Mesendoderm (in vitro differentiated cells): Measurements from ENCODE around the gene DCDC2.
"Not testable (repeated sequence)": the region's sequence is repeated elsewhere in the genome, so short reads cannot be mapped to it uniquely, and the experiment has no call there.

Experiments
- DNase-seq: peaks from one replicate; pipeline ENCODE4 v3.0.0; 2013
- H2AK5ac ChIP-seq: 2 replicates; pipeline ENCODE4 v1.6.1; 2013; ENCODE audit warnings: low read length, inconsistent platforms
- H2BK120ac ChIP-seq: 2 replicates; pipeline ENCODE4 v1.6.1; 2013; ENCODE audit warnings: low read depth, mild to moderate bottlenecking, low read length, moderate library complexity, mixed read lengths
- H2BK15ac ChIP-seq: replicated peaks from 2 replicates; pipeline ENCODE4 v1.6.1; 2013; ENCODE audit warnings: low read depth, mild to moderate bottlenecking, moderate library complexity
- H2BK5ac ChIP-seq: 2 replicates; pipeline ENCODE4 v1.6.1; 2013; ENCODE audit warnings: low read length, inconsistent platforms
- H3K18ac ChIP-seq: 2 replicates; pipeline ENCODE4 v1.6.1; 2013; ENCODE audit warnings: mild to moderate bottlenecking, low read length, mixed read lengths
- H3K23ac ChIP-seq: one replicate; pipeline ENCODE4 v1.6.1; 2013; ENCODE audit warnings: low read length
- H3K27ac ChIP-seq: 2 replicates; pipeline ENCODE4 v1.5.1; 2013; ENCODE audit warnings: low read depth, mild to moderate bottlenecking, inconsistent platforms, low read length, moderate library complexity
- H3K27me3 ChIP-seq: 2 replicates; pipeline ENCODE4 v1.6.1; 2013; ENCODE audit warnings: low read length, control low read depth, mild to moderate bottlenecking, inconsistent platforms; ENCODE audit not compliant: insufficient read depth, poor library complexity
- H3K36me3 ChIP-seq: 2 replicates; pipeline ENCODE4 v1.6.1; 2013; ENCODE audit warnings: low read length, inconsistent platforms; ENCODE audit not compliant: control insufficient read depth, insufficient read depth
- H3K4ac ChIP-seq: one replicate; pipeline ENCODE4 v1.6.1; 2013; ENCODE audit warnings: low read depth, mild to moderate bottlenecking, low read length, moderate library complexity
- H3K4me1 ChIP-seq: 2 replicates; pipeline ENCODE4 v1.6.1; 2013; ENCODE audit warnings: low read depth, low read length, inconsistent platforms; ENCODE audit not compliant: control insufficient read depth
- H3K4me2 ChIP-seq: 2 replicates; pipeline ENCODE4 v1.6.1; 2013; ENCODE audit warnings: low read length
- H3K4me3 ChIP-seq: 2 replicates; pipeline ENCODE4 v1.5.1; 2013; ENCODE audit warnings: mild to moderate bottlenecking, low read length
- H3K56ac ChIP-seq: one replicate; pipeline ENCODE4 v1.6.1; 2013; ENCODE audit warnings: low read length
- H3K79me1 ChIP-seq: 2 replicates; pipeline ENCODE4 v1.6.1; 2013; ENCODE audit warnings: low read length, inconsistent platforms
- H3K79me2 ChIP-seq: 2 replicates; pipeline ENCODE4 v1.6.1; 2013; ENCODE audit warnings: mild to moderate bottlenecking, low read length; ENCODE audit not compliant: control insufficient read depth, insufficient read depth
- H3K9ac ChIP-seq: 2 replicates; pipeline ENCODE4 v1.6.1; 2013; ENCODE audit warnings: low read length, inconsistent platforms
- H4K5ac ChIP-seq: one replicate; pipeline ENCODE4 v1.6.1; 2013; ENCODE audit warnings: low read length
- H4K8ac ChIP-seq: one replicate; pipeline ENCODE4 v1.6.1; 2013; ENCODE audit warnings: low read depth, mild to moderate bottlenecking, control low read depth, low read length, moderate library complexity
- WGBS: extraction: QIAGEN DNeasy Blood & Tissue Kit; methylation state at CpG from one replicate; pipeline ENCODE4 v1.1.7; 2013; ENCODE audit warnings: low lambda C conversion rate, missing lambda C conversion rate; ENCODE audit not compliant: insufficient coverage; ENCODE audit errors: extremely low coverage; 5-methylcytosine and 5-hydroxymethylcytosine counted together

The DCDC2 gene

DNA sequence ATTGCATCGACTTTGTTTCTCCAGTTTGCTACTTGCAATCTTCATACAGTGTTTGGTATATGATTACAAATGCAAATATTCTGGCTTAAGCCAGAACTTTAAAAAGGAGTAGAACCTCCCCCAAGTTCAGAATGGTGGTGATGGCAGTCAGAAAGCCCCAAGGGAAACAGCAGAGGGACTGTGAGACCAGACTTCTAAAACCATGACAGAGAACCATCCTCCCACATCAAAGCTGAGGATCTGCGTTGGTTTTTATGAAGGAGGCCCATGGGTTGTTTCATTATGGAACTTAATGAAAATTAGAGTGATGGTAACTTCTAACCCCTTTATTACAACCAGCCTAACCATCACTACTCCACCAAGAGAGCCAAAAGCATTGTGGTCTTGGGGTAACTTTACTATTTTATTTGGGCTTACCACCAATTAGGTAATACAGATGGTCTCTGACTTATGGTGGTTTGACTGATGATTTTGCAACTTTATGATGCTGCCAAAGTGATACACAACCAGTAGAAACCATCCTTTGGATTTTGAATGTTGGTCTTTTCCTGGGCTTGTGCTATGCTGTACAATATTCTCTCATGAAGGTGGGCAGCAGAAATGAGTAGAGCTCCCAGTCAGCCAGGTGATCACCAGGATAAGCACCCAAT, 34.0 kb upstream of the DCDC2 start:
- H3K4ac ChIP-seq, result no peak overlapping the region
- no peak overlapping the region for H4K5ac ChIP-seq
- no peak overlapping the region for H2AK5ac ChIP-seq
- H2BK120ac ChIP-seq, result no peak overlapping the region
- H3K18ac ChIP-seq, result no peak overlapping the region
- no peak overlapping the region for H2BK5ac ChIP-seq
- H3K79me2 ChIP-seq, result no peaks in the 10 kb centered on the region
- WGBS, result no CpG with 5 or more reads among the region's 2 CpGs
- H3K4me1 ChIP-seq, result no peaks in the 10 kb centered on the region
- H3K9ac ChIP-seq, result no peak overlapping the region
- H3K79me1 ChIP-seq, result no peaks in the 10 kb centered on the region
- no peak overlapping the region for H3K56ac ChIP-seq
- H4K8ac ChIP-seq, result no peak overlapping the region
- H2BK15ac ChIP-seq, result no peak overlapping the region
- no peaks in the 10 kb centered on the region for H3K27me3 ChIP-seq
- no peak overlapping the region for H3K4me3 ChIP-seq
- no peak for DNase-seq
- H3K36me3 ChIP-seq, result no peaks in the 10 kb centered on the region
- no peak overlapping the region for H3K23ac ChIP-seq
- H3K4me2 ChIP-seq, result no peak overlapping the region
- no peak overlapping the region for H3K27ac ChIP-seq

DNA sequence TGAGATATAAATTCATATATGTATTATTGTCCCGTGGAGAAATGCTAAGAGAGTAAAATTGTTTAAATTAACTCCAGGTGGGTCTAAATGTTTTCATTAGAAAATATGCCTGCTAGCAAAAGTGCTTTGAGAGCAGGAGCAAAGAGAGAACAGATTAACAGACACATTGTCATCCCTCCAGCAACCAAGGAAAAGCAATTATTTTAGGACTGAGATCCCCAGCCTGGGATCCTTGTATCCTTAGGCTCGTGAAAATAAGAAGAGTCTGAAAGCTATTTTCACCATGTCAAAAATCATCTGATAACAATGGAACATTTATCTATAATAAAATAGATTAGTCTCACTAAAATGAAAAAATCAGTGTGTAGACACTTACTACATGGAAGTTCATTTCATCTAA, 33.3 kb upstream of the DCDC2 start:
- H4K8ac ChIP-seq, result no peak overlapping the region
- no peak overlapping the region for H3K4me2 ChIP-seq
- no peak overlapping the region for H2BK5ac ChIP-seq
- no peak overlapping the region for H3K18ac ChIP-seq
- H3K36me3 ChIP-seq, result no peaks in the 10 kb centered on the region
- no peak overlapping the region for H3K9ac ChIP-seq
- no peak overlapping the region for H3K23ac ChIP-seq
- H3K79me2 ChIP-seq, result no peaks in the 10 kb centered on the region
- H2AK5ac ChIP-seq, result no peak overlapping the region
- H3K4ac ChIP-seq, result no peak overlapping the region
- no peak overlapping the region for H2BK120ac ChIP-seq
- no CpG with 5 or more reads among the region's 2 CpGs for WGBS
- no peak for DNase-seq
- H3K27me3 ChIP-seq, result no peaks in the 10 kb centered on the region
- H4K5ac ChIP-seq, result no peak overlapping the region
- H3K27ac ChIP-seq, result no peak overlapping the region
- H3K4me1 ChIP-seq, result no peaks in the 10 kb centered on the region
- H3K79me1 ChIP-seq, result no peaks in the 10 kb centered on the region
- H3K56ac ChIP-seq, result no peak overlapping the region
- H2BK15ac ChIP-seq, result peak overlapping the region; percentile 36
- no peak overlapping the region for H3K4me3 ChIP-seq

DNA sequence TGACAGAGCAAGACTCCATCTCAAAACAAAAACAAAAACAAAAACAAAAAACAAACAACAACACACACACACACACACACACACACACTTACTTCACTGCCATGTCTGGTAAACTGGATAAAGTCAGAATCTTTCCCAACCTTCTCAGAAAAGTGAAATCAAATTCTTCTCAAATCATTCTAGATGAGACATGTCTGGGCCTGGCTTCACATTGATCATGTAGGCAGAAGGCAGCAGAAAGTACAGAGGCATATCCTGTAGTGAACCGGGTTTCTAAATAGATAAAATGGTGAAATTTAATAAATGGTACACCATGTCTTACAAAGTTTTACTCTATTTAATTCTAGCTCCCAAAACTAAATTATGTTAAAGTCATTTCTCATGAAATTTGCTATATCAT, 30.0 kb upstream of the DCDC2 start:
- H3K23ac ChIP-seq, result no peak overlapping the region
- no peak overlapping the region for H2BK15ac ChIP-seq
- no peak for DNase-seq
- H3K18ac ChIP-seq, result no peak overlapping the region
- H3K27ac ChIP-seq, result no peak overlapping the region
- no peaks in the 10 kb centered on the region for H3K79me1 ChIP-seq
- H2BK5ac ChIP-seq, result no peak overlapping the region
- H2BK120ac ChIP-seq, result no peak overlapping the region
- H3K4me2 ChIP-seq, result no peak overlapping the region
- no peak overlapping the region for H2AK5ac ChIP-seq
- H3K4me1 ChIP-seq, result no peaks in the 10 kb centered on the region
- no peak overlapping the region for H3K9ac ChIP-seq
- no CpG with 5 or more reads among the region's 1 CpG for WGBS
- no peak overlapping the region for H3K4ac ChIP-seq
- no peak overlapping the region for H3K56ac ChIP-seq
- no peaks in the 10 kb centered on the region for H3K36me3 ChIP-seq
- no peaks in the 10 kb centered on the region for H3K79me2 ChIP-seq
- H3K27me3 ChIP-seq, result no peaks in the 10 kb centered on the region
- H3K4me3 ChIP-seq, result no peak overlapping the region
- no peak overlapping the region for H4K8ac ChIP-seq
- H4K5ac ChIP-seq, result no peak overlapping the region

DNA sequence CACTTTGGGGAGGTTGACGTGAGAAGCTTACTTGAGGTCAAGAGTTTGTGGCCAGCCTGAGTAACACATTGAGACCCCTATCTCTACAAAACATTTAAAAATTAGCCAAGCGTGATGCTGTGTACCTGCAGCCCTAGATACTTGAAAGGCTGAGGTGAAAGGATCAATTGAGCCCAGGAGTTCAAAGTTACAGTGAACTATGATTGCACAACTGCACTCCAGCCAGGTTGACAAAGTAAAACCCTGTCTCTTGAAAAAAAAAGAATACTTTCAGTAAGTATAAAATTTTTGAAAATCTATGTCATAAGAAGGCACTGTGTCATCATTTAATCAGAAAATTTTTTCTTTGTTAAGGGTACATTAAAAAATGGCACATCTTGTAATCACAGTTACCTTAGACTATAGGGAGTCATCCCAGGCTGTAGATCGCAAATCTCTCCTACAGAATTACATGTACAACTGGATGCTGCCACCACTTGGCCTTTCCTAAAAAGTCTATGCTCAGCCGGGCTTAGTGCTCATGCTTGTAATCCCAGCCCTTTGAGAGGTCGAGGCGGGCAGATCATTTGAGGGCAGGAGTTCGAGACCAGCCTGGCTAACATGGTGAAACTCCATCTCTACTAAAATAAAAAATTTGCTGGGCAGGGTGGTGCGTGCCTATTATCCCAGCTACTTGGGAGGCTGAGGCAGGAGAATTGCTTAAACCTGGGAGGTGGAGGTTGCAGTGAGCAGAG, 27.8 kb upstream of the DCDC2 start:
- no peak overlapping the region for H2BK15ac ChIP-seq
- H3K36me3 ChIP-seq, result no peaks in the 10 kb centered on the region
- H4K8ac ChIP-seq, result no peak overlapping the region
- no peak overlapping the region for H3K23ac ChIP-seq
- no peak overlapping the region for H2BK120ac ChIP-seq
- H2AK5ac ChIP-seq, result no peak overlapping the region
- no peaks in the 10 kb centered on the region for H3K79me1 ChIP-seq
- H3K9ac ChIP-seq, result no peak overlapping the region
- no peak overlapping the region for H4K5ac ChIP-seq
- no peak for DNase-seq
- H3K79me2 ChIP-seq, result no peaks in the 10 kb centered on the region
- no peak overlapping the region for H3K4me3 ChIP-seq
- H3K27ac ChIP-seq, result no peak overlapping the region
- H2BK5ac ChIP-seq, result no peak overlapping the region
- H3K18ac ChIP-seq, result no peak overlapping the region
- no peaks in the 10 kb centered on the region for H3K27me3 ChIP-seq
- H3K4me1 ChIP-seq, result no peaks in the 10 kb centered on the region
- H3K4me2 ChIP-seq, result no peak overlapping the region
- no CpG with 5 or more reads among the region's 8 CpGs for WGBS
- no peak overlapping the region for H3K56ac ChIP-seq
- H3K4ac ChIP-seq, result no peak overlapping the region

DNA sequence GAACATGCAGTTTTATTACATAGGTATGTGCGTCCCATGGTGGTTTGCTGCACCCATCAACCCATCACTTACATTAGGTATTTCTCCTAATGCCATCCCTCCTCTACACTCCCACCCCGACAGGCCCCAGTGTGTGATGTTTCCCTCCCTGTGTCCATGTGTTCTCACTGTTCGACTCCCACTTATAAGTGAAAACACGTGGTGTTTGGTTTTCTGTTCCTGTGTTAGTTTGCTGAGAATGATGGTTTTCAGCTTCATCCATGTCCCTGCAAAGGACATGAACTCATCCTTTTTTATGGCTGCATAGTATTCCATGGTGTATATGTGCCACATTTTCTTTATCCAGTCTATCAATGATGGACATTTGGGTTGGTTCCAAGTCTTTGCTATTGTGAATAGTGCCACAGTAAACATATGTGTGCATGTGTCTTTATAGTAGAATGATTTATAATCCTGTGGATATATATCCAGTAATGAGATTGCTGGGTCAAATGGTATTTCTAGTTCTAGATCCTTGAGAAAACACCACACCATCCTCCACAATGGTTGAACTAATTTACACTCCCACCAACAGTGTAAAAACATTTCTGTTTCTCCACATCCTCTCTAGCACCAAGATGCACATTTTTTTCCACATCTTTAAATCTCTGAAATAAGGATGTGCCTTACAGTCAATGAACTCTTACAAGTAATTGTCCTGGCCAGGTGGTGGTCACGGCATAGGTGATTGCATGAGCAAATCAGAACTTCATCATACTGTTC, 26.7 kb upstream of the DCDC2 start:
- not testable (repeated sequence) for DNase-seq, H3K4ac ChIP-seq, H3K4me3 ChIP-seq, H3K18ac ChIP-seq, H3K36me3 ChIP-seq, H3K27me3 ChIP-seq, H2BK120ac ChIP-seq, H2BK5ac ChIP-seq, H4K8ac ChIP-seq, H3K79me1 ChIP-seq, H3K4me1 ChIP-seq, H3K9ac ChIP-seq, H3K23ac ChIP-seq, H3K4me2 ChIP-seq, H4K5ac ChIP-seq, H3K27ac ChIP-seq, H3K56ac ChIP-seq, H3K79me2 ChIP-seq, H2BK15ac ChIP-seq, H2AK5ac ChIP-seq
- no CpG with 5 or more reads among the region's 5 CpGs for WGBS
